DMS53 treated with DMSO at 0.1 percent for 48 hours (cell line): Measurements from ENCODE around the gene MNX1.

ENCODE experiments used
- DNase-seq: peaks from one replicate; lab custom pipeline; 2025; ENCODE audit not compliant: unreplicated experiment; lab: John Stamatoyannopoulos, UW

MNX1 gene

DNA sequence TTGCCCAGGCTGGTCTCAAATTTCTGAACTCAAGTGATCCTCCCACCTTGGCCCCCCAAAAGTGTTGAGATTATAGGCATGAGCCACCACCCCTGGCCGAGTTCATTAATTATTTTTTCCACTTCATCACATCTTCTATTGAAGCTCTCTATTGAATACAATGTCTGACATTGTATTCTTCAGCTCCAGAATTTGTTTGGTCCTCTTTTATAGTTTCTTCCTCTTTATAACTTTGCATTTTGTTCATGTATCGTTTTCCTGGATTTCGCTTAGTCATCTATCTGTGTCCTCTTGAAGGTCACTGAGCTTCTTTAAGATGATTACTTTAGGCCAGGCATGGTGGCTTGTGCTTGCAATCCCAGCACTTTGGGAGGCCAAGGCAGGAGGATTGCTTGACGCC, 30.8 kb downstream of the MNX1 start:
- DNase-seq: no peak

DNA sequence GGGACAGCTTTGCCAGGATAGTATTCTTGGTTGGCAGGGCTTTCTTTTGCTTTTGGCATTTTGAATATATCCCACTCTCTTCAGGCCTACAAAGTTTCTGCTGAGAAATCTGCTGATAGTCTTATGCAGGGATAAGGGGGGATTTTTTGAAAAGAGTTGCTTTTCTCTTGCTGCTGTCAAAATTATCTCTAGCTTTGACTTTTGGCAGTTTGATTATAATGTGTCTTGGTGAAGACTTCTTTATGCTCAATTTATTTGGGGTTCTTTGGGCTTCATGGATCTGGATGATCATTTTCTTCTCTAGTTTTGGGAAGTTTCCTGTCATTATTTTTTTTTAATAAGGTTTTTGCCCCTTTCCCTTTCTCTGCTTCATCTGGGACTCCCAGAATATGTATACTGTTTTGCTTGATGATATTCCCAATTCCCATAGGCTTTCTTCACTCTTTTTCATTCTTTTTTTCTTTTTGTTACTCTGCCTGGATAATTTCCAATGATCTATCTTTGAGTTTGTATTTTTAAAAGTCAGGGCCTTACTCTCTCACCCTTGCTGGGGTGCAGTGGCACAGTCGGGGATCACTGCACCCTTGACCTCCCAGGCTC, 31.4 kb downstream of the MNX1 start:
- no peak for DNase-seq

DNA sequence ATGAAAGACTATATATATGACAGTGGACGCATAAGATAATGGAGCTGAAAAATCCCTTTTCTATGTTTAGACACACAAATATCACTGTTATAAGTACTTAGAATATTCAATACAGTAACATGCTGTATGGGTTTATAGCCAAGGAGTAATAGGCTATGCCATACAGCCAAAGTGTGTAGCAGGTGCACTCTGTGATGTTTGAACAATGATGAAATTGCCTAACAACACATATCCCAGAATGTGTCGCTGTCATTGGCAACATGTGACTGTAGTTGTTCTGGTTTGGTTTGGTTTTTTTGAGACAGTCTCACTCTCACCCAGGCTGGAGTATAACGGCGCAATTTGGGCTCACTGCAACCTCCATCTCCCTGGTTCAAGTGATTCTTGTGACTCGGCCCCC, 34.8 kb downstream of the MNX1 start:
- DNase-seq: peak; percentile 35

DNA sequence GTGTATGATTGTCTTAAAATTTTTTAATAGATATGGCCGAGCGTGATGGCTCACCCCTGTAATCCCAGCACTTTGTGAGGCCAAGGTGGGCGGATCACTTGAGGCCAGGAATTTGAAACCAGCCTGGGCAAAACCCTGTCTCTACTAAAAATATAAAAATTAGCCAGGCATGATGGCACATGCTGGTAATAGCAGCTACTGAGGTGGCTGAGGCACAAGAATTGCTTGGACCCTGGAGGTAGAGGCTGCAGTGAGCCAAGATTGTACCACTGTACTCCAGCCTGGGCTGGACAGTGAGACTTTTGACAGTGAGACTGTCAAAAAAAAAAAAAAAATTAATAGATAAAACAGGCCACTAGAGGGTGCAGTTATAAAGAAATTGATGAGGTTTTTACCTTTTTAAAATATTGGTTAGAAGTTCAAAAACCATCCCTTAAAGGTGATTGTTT, 40.5 kb downstream of the MNX1 start:
- DNase-seq: peak; percentile 41

DNA sequence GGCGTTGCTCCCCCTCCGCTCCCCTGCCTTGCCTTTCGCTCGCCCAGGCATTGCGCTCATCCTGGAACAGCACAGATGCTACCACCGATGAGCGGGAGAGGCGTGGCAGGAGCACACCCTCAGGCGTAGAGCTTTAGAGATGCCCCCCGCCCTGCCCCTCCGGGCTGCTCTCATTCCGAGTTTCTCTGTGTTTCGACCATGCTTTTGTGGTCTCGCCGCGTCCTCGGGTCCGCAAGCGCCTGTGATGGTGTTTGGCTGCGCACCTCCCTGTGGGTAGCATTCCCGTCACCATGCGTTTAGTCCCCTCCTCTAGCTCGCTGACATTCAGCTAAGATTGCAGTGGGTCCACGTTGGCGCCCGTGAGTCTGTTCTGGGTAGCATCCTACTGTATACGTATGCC, 42.3 kb downstream of the MNX1 start:
- DNase-seq: no peak

DNA sequence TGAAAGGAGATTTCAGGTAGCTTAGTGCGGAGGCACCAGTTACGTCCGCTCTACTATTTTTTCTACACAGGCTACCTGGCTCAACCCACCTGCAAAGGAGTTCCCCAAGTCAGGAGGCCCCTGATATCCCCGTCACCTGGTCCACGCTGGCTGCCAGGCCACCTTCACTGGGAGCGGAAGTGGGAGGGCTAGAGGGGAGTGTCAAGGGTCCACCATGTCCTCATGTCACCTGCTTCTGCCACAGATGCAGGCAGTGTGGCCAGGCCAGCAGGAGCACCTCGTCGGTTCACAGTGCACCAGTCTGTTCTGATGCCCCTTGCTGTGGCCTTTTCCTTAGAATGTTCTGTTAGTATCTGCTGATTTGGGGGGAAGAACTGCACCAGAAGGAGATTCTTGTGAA, 44.1 kb downstream of the MNX1 start:
- DNase-seq: no peak

DNA sequence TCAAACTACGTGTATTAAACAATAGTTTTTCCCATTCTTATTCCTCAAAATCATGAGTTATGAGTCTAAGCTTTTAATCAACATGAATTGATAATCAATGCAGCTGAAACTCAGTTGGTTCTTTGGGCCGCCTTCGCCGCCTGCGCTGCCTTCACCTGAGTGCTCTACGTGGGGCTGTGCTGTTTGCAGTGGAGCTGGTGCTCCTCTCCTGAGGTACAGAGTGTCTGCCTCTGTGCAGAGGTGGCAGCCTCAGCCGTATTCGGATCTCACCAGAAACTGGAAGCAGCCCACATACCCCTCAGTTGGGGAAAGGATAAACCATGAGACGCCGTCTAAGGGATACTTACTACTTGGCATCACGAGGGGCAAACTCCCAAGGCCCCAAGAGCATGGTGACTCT, 45.5 kb downstream of the MNX1 start:
- no peak for DNase-seq

DNA sequence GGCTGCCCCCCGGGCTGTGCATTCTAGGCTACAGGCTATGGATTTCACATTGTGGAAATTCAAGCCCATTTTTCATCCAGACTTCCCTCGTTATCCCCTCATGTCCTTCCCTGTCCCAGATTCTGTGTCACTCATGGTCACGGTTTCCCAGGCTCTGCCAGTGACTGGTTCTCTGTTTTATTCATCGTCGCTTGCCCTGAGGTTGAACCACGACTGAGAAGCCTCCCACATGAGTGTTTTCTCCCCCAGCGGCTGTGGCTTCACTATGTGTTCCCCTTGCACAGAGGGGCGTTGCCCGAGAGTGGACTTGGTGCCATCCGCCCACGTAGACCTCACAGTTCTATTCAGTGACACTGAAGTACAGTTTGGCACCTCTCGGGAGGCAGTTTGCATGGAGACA, 47.0 kb downstream of the MNX1 start:
- DNase-seq: no peak

DNA sequence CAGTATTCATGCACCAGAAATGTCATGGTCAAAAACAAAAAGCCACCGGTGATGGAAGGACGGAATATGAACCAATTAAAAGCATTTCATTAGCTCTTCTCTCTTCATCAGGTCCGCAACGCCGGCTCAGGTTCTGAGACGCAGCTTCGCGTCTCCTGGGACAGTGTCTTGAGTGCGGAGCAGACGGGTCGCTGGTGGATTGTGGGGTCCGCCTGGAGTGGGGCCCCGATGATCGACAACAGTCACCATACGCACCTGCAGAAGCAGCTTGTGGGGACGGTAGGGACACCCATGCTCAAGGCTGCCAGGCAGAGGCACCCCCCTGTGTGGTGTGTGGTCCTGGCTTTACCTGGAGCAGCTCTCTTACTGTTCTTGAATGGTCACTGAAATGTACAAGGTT, 47.6 kb downstream of the MNX1 start:
- DNase-seq: no peak

DNA sequence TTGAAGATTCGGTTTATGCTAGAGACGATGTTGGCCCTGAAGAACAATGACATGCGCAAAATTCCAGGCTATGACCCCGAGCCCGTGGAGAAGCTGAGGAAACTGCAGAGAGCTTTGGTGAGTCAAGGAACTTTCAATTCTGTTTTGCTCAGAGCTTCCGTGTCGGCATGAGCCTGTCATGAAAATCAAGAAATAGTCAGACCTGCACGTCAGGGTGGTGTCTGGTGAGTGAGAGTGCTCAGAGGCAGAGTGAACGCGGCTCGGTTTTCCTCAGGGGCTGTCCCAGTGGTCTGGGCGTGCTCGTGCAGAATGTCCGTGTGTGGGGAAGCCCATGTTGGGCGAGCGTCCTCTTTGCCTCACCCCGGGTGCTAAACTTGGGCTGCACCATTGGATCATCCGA, 48.3 kb downstream of the MNX1 start:
- DNase-seq: no peak

DNA sequence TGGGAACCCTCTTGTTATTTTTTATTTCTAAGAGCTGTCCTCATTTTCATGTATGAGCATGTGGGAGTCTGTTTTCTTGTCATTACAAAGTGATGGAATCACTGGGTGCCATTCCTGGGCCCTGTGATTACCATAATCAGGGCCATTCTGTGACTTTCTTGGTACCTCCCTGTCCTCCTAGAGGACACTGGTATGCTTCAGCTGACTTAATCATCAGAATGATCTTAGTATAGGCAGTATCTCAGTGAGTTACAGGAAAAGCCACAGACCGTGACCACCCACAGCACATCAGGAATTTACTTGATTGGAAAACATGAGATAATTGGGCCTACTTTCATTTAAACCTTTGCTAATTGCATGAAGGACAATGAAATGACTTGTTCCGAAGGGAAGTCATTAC, 53.7 kb downstream of the MNX1 start:
- no peak for DNase-seq

DNA sequence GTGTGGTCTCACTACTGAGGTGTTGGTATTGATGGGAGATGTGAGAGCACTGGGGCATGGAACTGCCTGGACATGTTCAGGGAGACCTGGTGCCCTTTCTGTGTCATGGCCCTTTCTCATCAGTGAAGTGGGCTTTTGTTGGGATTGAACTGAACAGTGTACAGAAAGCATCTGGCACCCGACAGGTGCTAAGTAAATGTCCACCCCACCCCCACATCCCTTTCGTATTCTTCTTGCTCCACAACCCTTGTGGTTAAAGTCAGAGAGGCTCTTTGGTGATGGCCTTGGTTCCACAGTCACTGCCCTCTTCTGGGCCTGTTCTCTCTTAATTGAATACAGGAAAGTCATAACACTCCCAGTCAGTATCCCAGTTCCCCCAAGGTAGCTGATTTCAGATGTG, 55.5 kb downstream of the MNX1 start:
- DNase-seq: no peak
